ENCODE data around the gene AP3M1.

AP3M1 gene

DNA sequence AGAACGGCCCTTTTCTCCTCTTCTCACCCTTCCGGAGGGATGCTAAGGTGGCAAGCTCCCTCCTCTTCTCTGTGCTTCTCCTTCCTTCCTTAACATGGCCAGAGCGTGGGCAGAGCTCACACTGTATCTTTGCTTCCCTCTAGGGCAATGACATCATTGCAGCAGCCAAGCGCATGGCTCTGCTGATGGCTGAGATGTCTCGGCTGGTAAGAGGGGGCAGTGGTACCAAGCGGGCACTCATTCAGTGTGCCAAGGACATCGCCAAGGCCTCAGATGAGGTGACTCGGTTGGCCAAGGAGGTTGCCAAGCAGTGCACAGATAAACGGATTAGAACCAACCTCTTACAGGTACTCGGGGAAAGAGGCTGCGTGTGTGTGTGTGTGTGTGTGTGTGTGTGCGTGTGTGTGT, 36.6 kb downstream of the AP3M1 start:
- DNase-seq (ENCODE audit: low read depth, low spot score) = no peak

DNA sequence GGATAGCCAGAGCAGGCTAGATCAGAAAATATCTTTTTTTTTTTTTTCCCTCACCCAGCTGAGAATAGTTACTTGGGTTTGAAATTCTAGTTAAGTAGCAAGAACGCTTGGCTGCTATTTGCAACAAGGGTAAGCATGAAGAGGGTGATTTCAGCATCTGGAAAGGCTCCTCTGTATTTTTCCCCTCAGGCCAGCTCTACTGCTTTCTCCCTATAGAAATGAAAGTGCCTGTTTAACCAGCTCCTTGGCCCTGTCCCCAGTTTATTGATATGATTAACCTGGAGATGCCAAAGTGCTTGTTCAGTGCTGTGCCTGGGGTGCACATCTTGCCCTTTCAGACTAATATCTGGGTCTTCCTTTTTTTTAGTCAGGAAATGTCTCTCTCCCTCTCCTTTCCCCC, 37.1 kb downstream of the AP3M1 start:
- DNase-seq (ENCODE audit: low read depth, low spot score) = no peak

- no peak for DNase-seq (ENCODE audit: low read depth, low spot score)
Observed at GRCh38 chr10:74111799-74112198, 38.8 kb downstream of the AP3M1 start.

GRCh38 chr10:74110120-74110519, 40.5 kb downstream of the AP3M1 start:
- DNase-seq (ENCODE audit: low read depth, low spot score) = no peak

DNA sequence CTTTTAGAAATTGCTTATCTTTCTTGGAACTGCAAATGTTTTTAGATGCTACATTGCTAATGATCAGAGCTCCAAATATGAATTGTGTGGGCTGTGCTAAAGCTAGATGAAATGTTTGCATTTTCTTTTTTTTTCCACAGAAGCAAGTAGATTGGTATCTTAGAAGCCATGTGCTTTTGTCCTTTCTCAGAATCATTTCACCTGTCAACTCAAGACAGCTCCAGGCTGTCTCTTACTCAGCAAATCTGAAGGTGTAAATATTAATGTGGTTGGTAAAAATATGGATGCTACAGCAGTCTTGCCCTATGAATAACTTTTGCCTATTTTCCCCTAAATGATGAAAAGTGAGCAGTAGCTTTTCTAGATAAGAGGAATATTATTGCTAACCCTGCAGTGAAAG, 41.2 kb downstream of the AP3M1 start:
- no peak for DNase-seq (ENCODE audit: low read depth, low spot score)

- no peak for DNase-seq (ENCODE audit: low read depth, low spot score)
Observed at GRCh38 chr10:74107391-74107790, 43.2 kb downstream of the AP3M1 start.

GRCh38 chr10:74104996-74105395, 45.6 kb downstream of the AP3M1 start:
- no peak for DNase-seq (ENCODE audit: low read depth, low spot score)

GRCh38 chr10:74104480-74104879, 46.1 kb downstream of the AP3M1 start:
- no peak for DNase-seq (ENCODE audit: low read depth, low spot score)

DNA sequence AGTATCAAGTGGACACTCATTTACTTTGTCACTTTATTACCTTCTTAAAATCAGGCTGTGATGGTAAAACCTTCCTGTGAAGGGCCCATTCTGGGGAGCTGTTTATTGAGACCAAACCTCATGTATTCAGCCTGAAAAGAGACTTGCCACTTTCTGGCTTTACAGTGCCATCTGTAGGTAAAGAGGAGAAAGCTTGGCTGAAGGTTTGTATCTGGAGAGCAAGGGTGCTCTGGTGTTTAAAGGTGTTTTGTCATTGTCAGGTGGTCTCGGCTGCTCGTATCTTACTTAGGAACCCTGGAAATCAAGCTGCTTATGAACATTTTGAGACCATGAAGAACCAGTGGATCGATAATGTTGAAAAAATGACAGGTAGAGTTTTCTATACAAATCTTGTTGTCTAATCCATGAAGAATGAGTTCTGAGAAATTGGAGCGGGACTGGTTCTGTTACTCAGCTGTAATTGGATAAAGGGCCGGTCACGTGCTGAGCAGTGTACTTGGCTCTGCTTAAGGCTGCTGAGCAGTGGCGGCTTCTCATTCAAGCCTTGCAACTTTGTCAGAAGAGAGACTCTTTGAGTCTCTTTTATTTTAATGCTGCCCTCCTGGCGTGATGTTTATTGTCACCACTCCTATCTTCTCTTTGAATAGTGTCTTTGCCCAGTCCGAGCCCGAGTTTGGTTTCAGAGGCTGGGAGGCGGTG, 46.9 kb downstream of the AP3M1 start:
- DNase-seq (ENCODE audit: low read depth, low spot score) = no peak

- no peak for DNase-seq (ENCODE audit: low read depth, low spot score)
Observed at GRCh38 chr10:74099836-74100235, 50.8 kb downstream of the AP3M1 start.

DNA sequence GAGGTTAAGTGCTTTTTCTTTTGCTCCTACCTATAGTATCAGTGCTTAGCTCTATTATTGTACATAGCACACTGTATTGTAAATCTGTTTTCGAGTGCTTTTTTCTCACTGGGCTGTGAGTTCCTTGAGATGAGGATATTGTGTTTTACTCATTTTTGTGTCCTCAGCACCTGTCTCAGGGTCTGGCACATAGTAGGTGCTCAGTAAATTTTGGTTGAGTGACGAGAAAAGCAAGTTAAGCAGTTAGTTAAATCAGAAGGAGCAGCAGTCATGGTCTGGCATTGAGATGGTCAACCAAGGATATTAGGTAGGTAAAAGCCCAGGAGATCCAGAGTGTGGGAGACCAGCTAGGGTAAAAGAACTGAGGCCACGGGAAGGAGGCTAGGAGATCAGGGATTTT, 51.2 kb downstream of the AP3M1 start:
- no peak for DNase-seq (ENCODE audit: low read depth, low spot score)

- no peak for DNase-seq (ENCODE audit: low read depth, low spot score)
Observed at GRCh38 chr10:74097776-74098175, 52.9 kb downstream of the AP3M1 start.

- no peak for DNase-seq (ENCODE audit: low read depth, low spot score)
Observed at GRCh38 chr10:74096777-74097176, 53.9 kb downstream of the AP3M1 start.

- no peak for DNase-seq (ENCODE audit: low read depth, low spot score)
Observed at GRCh38 chr10:74094231-74094630, 56.4 kb downstream of the AP3M1 start.

- no peak for DNase-seq (ENCODE audit: low read depth, low spot score)
Observed at GRCh38 chr10:74093530-74094164, 57.0 kb downstream of the AP3M1 start.

GRCh38 chr10:74092372-74092771, 58.3 kb downstream of the AP3M1 start:
- DNase-seq (ENCODE audit: low read depth, low spot score) = no peak

DNA sequence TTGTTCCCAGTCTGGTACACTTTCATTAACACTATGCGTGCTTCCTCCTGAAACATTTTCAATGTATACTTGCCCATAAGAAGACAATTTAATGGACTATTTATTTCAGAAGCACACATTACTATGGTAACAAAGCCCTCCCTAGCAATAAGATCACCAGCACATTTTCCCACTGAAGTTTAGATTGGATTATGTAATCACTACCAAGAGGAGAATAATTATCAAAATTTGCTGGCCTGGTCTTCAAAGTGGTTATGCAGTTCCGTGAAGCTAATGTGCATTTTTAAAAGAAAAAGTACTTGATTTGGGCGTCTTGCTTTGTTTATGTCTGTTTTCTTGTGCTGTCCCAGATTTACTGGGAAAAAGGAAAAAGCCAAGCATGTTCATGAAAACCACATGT, 61.9 kb downstream of the AP3M1 start:
- no peak for DNase-seq (ENCODE audit: low read depth, low spot score)

DNA sequence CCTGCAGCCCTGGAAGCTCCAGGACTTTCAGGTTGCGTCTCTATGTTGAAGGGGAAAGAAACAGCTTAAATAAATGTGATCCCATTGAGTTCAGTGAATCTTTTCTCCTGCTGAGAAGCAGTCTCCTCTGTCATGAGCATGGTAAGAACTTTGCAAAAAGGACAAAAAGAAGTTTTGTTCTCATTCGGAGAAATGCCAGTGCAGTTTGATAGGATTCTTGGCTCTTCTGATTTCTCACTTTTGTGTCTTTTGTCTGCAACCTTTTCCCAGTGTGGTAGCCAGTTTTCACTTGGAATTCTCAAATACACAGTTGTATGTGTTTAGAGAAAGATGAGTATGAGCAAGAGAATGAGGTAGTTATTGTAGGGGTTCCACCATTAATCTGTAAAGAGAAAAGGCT, 64.3 kb downstream of the AP3M1 start:
- no peak for DNase-seq (ENCODE audit: low read depth, low spot score)

GRCh38 chr10:74084955-74085354, 65.7 kb downstream of the AP3M1 start:
- no peak for DNase-seq (ENCODE audit: low read depth, low spot score)

- DNase-seq (ENCODE audit: low read depth, low spot score) = no peak
Observed at GRCh38 chr10:74083304-74083703, 67.3 kb downstream of the AP3M1 start.

DNA sequence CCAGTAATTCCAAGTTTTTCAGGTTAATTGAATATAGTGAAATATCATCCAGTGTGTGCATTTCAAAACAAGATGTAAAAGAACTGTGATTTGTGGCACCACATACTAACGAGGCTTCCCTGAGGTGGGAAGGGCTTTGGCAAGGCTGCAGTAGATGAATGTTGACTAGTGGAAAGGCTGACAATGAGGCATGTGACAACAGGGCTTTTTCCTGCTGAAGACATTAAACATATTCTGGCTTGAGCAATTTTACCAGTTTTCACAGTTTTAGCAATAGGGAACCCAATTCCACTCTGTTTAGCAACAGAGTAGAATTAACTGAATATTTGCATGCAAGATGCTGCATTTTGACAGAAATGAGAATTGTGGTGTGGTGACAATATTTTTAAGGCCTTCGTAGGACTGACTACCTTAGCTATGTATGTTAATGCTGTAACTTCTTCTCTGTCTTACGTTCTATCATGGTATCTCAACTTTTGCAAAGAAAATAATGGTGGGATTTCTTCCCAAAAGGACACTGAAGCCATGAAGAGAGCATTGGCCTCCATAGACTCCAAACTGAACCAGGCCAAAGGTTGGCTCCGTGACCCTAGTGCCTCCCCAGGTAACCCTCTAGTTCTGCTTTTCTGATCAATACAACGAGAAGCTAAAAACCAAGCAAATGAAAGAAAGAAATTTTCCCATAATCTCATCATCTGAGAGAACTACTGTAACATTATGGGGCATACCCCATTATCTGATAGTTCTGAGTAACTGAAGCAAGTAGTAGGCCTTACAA, 68.5 kb downstream of the AP3M1 start:
- DNase-seq (ENCODE audit: low read depth, low spot score) = no peak

DNA sequence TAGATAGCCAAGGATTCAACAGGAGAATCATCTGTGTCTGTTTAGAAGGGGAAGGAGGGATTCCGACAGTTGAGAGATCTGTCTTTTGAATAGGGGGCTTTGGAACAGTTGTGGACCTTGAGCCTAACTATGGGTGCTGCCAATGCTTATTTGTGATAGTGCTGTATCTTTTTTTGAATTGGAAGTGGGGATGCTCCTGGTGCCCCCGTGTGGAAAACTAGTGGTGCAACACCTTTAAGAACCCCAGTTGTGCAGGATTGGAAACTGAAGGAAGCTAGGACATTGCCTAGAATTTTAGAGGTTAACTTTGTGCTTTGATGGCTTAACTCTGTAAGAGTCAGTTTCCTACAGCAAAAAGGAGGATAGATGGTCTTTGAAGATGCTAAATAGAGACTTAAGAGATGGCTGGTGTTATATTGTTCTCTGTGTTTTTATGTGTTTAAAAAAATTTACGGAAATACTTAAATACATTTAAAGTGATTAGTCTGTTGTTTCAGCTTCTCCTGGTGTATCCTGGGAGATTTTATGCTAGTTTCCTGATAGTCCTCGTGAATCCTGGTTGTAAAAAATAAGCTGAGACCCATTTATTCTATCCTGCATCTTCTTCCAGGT, 69.3 kb downstream of the AP3M1 start:
- peak; percentile 36 for DNase-seq (ENCODE audit: low read depth, low spot score)

All from smooth muscle cell of the brain vasculature (primary cell).